SK-N-SH treated with all-trans-retinoic acid at 6 μM for 48 hours (cell line): ENCODE measurements around the gene RNH1.
A peak's percentile ranks its signal among the peaks of the same experiment; 100 is the strongest.

ENCODE experiments used
- ATAC-seq: fragments of 200-7000 bp; cut with Tn5 transposase; 3 replicates; pipeline ENCODE4 v1.9.1; 2020; ENCODE audit warnings: mild to moderate bottlenecking, moderate library complexity
- ARNTL ChIP-seq: fragments of 450-650 bp; formaldehyde crosslinking; IDR thresholded peaks from 2 replicates; pipeline ENCODE4 v1.5.0; 2020; ENCODE audit warnings: low read depth, mild to moderate bottlenecking, moderate library complexity, borderline replicate concordance
- CREB5 ChIP-seq: fragments of 250-450 bp; sonication (Bioruptor Pico); IDR thresholded peaks from 2 replicates; pipeline ENCODE4 v1.5.1; 2020; ENCODE audit warnings: low read depth, mild to moderate bottlenecking, moderate library complexity
- CSRNP3 ChIP-seq: fragments of 250-450 bp; sonication (Bioruptor Pico); IDR thresholded peaks from 2 replicates; pipeline ENCODE4 v1.5.1; 2021; ENCODE audit warnings: mild to moderate bottlenecking, moderate library complexity
- ESRRG ChIP-seq: fragments of 250-450 bp; sonication (Bioruptor Pico); IDR thresholded peaks from 2 replicates; pipeline ENCODE4 v1.6.1; 2021; ENCODE audit warnings: mild to moderate bottlenecking
- GLIS3 ChIP-seq: fragments of 250-450 bp; sonication (Bioruptor Pico); IDR thresholded peaks from 2 replicates; pipeline ENCODE4 v1.5.0; 2020; ENCODE audit warnings: mild to moderate bottlenecking, moderate library complexity
- ISL1 ChIP-seq: fragments of 250-450 bp; sonication (Bioruptor Pico); IDR thresholded peaks from 2 replicates; pipeline ENCODE4 v2.1.2; 2022; ENCODE audit warnings: mild to moderate bottlenecking, moderate library complexity
- OSR1 ChIP-seq: fragments of 250-450 bp; sonication (Bioruptor Pico); IDR thresholded peaks from 2 replicates; pipeline ENCODE4 v1.8.0; 2022; ENCODE audit warnings: moderate library complexity, mild to moderate bottlenecking, inconsistent platforms
- PATZ1 ChIP-seq: fragments of 250-450 bp; sonication (Bioruptor Pico); IDR thresholded peaks from 2 replicates; pipeline ENCODE4 v1.8.0; 2020; ENCODE audit warnings: mild to moderate bottlenecking, moderate library complexity, borderline replicate concordance
- PPARA ChIP-seq: fragments of 250-450 bp; sonication (Bioruptor Pico); IDR thresholded peaks from 2 replicates; pipeline ENCODE4 v1.5.0; 2020; ENCODE audit warnings: mild to moderate bottlenecking, borderline replicate concordance
- RARB ChIP-seq: fragments of 250-450 bp; sonication (Bioruptor Pico); IDR thresholded peaks from 2 replicates; pipeline ENCODE4 v1.8.0; 2021; ENCODE audit warnings: mild to moderate bottlenecking, moderate library complexity
- SNAI2 ChIP-seq: fragments of 250-450 bp; sonication (Bioruptor Pico); IDR thresholded peaks from 2 replicates; pipeline ENCODE4 v1.5.0; 2020; ENCODE audit warnings: mild to moderate bottlenecking, moderate library complexity
- TCF4 ChIP-seq: fragments of 250-450 bp; sonication (Bioruptor Pico); IDR thresholded peaks from 2 replicates; pipeline ENCODE4 v1.8.0; 2021; ENCODE audit warnings: mild to moderate bottlenecking, moderate library complexity, borderline replicate concordance
- TOX ChIP-seq: fragments of 250-450 bp; sonication (Bioruptor Pico); IDR thresholded peaks from 2 replicates; pipeline ENCODE4 v1.8.0; 2021; ENCODE audit warnings: mild to moderate bottlenecking, moderate library complexity, borderline replicate concordance
- TSHZ2 ChIP-seq: fragments of 250-450 bp; sonication (Bioruptor Pico); IDR thresholded peaks from 2 replicates; pipeline ENCODE4 v1.5.0; 2020; ENCODE audit warnings: mild to moderate bottlenecking, moderate library complexity
- ZC3H10 ChIP-seq: fragments of 250-450 bp; sonication (Bioruptor Pico); IDR thresholded peaks from 2 replicates; pipeline ENCODE4 v1.5.1; 2021; ENCODE audit warnings: mild to moderate bottlenecking, moderate library complexity
- ZFP3 ChIP-seq: fragments of 250-450 bp; sonication (Bioruptor Pico); IDR thresholded peaks from 2 replicates; pipeline ENCODE4 v1.5.0; 2020; ENCODE audit warnings: mild to moderate bottlenecking, moderate library complexity
- ZFP30 ChIP-seq: fragments of 450-650 bp; formaldehyde crosslinking; IDR thresholded peaks from 2 replicates; pipeline ENCODE4 v1.5.0; 2022; ENCODE audit warnings: mild to moderate bottlenecking, moderate library complexity
- ZNF565 ChIP-seq: fragments of 450-650 bp; formaldehyde crosslinking; conservative IDR thresholded peaks from 2 replicates; pipeline ENCODE4 v1.5.0; 2020; ENCODE audit warnings: low read depth, mild to moderate bottlenecking, moderate library complexity
- ZNF70 ChIP-seq: fragments of 450-650 bp; formaldehyde crosslinking; IDR thresholded peaks from 2 replicates; pipeline ENCODE4 v1.5.0; 2020; ENCODE audit warnings: mild to moderate bottlenecking, moderate library complexity
- ZNF8 ChIP-seq: fragments of 450-650 bp; formaldehyde crosslinking; IDR thresholded peaks from 2 replicates; pipeline ENCODE4 v1.5.0; 2020; ENCODE audit warnings: mild to moderate bottlenecking, moderate library complexity
- TF ChIP-seq, protein P1 (sequence below): fragments of 250-450 bp; sonication (Bioruptor Pico); IDR thresholded peaks from 2 replicates; pipeline ENCODE4 v1.8.0; 2021; ENCODE audit warnings: low read depth, mild to moderate bottlenecking, moderate library complexity, borderline replicate concordance

The RNH1 gene

DNA sequence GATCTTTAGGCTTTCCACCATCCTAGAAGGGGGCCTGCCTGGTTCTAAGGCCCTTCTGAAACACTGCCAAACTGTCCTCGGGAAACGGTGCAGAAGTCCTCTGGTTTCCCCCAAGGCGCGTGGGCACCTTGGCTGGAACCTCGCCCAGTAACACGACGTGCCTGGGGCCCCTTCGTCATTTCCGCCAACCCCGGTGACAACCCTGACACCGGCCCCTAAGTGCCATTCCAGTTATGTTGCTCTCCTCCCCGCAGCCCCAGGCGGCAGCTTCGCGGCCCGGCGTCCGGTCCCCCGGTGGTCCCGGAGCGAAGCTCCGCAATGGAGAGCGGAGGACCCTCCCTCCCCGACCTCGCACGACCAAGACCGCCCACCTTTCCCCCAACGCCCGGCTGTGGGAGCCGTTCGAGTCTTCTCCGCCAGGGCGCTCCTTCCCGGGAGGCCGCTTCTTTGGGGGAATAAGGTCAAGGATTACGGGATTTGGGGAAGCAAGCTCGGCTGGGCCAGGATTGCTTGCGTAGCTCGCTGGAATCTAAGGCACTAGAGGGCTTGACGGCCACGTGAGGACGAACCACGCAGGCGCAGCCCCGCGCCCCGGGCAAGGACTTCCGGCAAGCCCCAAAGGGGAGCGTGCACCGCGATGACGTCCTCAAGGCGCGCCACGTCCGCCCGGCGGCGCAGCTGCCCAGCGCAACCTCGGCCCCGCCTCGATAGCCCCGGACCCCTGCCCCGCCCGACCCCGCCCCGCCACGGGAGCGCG lies 626 bp downstream of the RNH1 start:
- ATAC-seq = peak; percentile 81
- 0 out of 2 replicates have a peak, but pooled peaks have one; percentile 31 for TF ChIP-seq CSRNP3 (CRISPR knock-in tag)
- peak; percentile 18; the same call in 1 of the 2 replicates for TF ChIP-seq ISL1 (CRISPR knock-in tag)
- TF ChIP-seq SNAI2 = no peak

- no peak for TF ChIP-seq CREB5 (CRISPR knock-in tag)
- no peak for TF ChIP-seq OSR1 (CRISPR knock-in tag)
- no peak for TF ChIP-seq PATZ1
- TF ChIP-seq PPARA (CRISPR knock-in tag) = no peak
- TF ChIP-seq ZNF565 (CRISPR knock-in tag) = no peak
- no peak for TF ChIP-seq ISL1 (CRISPR knock-in tag)
- no peak for TF ChIP-seq TSHZ2 (CRISPR knock-in tag)
- ATAC-seq = no peak
Observed at GRCh38 chr11:504994-505344, 2.1 kb downstream of the RNH1 start.

DNA sequence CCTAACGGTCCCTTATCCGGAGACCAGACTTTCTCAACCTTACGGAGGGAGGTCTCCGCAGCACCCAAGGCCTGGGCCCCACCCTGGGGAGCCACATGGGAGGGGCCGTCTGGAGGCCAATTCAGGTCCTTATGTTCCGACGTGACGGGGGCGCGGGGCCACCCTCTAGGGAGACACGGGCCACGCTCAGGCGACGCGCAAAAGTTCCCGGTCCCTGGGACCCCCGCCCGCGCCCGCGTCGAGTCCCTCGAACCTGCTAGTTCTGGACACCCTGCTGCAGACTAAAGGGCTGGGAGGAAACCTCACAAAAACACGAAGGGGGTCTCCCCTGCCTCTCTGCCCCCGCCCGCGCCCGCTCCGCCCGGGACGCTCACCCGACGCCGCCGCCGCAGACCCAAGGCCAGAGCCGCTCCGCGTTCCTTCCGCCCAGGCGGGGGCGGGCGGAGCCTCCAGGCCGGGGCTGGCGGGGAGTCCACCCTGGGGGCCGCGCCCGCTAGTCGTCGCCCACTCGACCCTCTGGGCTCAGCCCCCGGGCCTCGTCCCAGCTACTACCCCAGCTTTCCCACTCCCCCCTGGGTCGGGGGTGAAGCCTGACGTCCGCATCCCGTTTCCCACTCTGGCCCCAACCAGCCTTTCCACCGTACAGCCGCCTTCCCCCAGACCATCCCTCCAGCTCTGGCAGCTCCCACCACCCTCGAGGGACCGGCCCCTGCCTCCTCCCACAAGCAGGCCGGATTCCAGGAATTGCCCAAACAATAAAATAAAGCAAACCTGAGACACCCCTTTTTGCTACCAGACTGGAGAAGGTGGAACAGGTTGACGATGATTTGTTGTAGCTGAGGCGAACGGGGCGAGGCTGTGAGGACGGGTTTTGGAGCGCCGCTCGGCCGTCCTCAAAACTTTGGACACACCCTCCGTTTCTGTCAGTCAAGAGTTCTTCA lies 2.7 kb downstream of the RNH1 start:
- TF ChIP-seq CREB5 (CRISPR knock-in tag) (no peak), TOX (CRISPR knock-in tag) (no peak), CSRNP3 (CRISPR knock-in tag) (no peak), ZNF8 (CRISPR knock-in tag) (no peak), ZC3H10 (CRISPR knock-in tag) (no peak), ESRRG (CRISPR knock-in tag) (no peak), ZFP3 (CRISPR knock-in tag) (no peak), GLIS3 (CRISPR knock-in tag) (no peak), PPARA (CRISPR knock-in tag) (no peak), RARB (CRISPR knock-in tag) (no peak), ISL1 (CRISPR knock-in tag) (no peak), SNAI2 (no peak), ZFP30 (CRISPR knock-in tag) (no peak), ZNF565 (CRISPR knock-in tag) (no peak), ARNTL (no peak), PATZ1 (no peak), TCF4 (CRISPR knock-in tag) (no peak), ZNF70 (CRISPR knock-in tag) (no peak), OSR1 (CRISPR knock-in tag) (no peak)
- TF ChIP-seq, protein P1, sequence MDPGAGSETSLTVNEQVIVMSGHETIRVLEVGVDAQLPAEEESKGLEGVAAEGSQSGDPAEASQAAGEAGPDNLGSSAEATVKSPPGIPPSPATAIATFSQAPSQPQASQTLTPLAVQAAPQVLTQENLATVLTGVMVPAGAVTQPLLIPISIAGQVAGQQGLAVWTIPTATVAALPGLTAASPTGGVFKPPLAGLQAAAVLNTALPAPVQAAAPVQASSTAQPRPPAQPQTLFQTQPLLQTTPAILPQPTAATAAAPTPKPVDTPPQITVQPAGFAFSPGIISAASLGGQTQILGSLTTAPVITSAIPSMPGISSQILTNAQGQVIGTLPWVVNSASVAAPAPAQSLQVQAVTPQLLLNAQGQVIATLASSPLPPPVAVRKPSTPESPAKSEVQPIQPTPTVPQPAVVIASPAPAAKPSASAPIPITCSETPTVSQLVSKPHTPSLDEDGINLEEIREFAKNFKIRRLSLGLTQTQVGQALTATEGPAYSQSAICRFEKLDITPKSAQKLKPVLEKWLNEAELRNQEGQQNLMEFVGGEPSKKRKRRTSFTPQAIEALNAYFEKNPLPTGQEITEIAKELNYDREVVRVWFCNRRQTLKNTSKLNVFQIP (CRISPR knock-in tag) = no peak
- ATAC-seq = no peak
